Nephron progenitor cell (in vitro differentiated cells): ENCODE data around the gene KIAA1210.

Experiments used
- DNase-seq: peaks from one replicate; pipeline ENCODE4 v3.0.0; 2021
- H3K27ac Mint-ChIP-seq: 2 replicates; pipeline ENCODE4 v1.8.0; 2021; ENCODE audit warnings: mild to moderate bottlenecking, moderate library complexity, mixed read lengths
- H3K27me3 Mint-ChIP-seq: 2 replicates; pipeline ENCODE4 v1.8.0; 2021; ENCODE audit warnings: mild to moderate bottlenecking, low read depth, mixed read lengths; ENCODE audit not compliant: poor library complexity
- H3K36me3 Mint-ChIP-seq: 2 replicates; pipeline ENCODE4 v1.8.0; 2021; ENCODE audit warnings: low read depth, mixed read lengths
- H3K4me1 Mint-ChIP-seq: 2 replicates; pipeline ENCODE4 v1.8.0; 2021; ENCODE audit warnings: mixed read lengths
- H3K4me3 Mint-ChIP-seq: 2 replicates; pipeline ENCODE4 v1.8.0; 2021; ENCODE audit warnings: mild to moderate bottlenecking, moderate library complexity, mixed read lengths
- H3K9me3 Mint-ChIP-seq: 2 replicates; pipeline ENCODE4 v1.8.0; 2021; ENCODE audit warnings: mild to moderate bottlenecking, moderate library complexity, mixed read lengths
- CTCF ChIP-seq: fragments of 200-600 bp; sonication (generic); IDR thresholded peaks from 2 replicates; pipeline ENCODE4 v1.5.0; 2021; ENCODE audit warnings: antibody characterized with exemption

Gene KIAA1210

GRCh38 chrX:119073911-119074310 lies 53.7 kb downstream of the KIAA1210 start:
- peaks cover 7% of the 10 kb centered on the region for H3K27me3 Mint-ChIP-seq
- TF ChIP-seq CTCF: no peak
- H3K4me3 Mint-ChIP-seq: no peak overlapping the region
- DNase-seq: no peak
- H3K36me3 Mint-ChIP-seq: no peaks in the 10 kb centered on the region
- H3K27ac Mint-ChIP-seq: no peak overlapping the region
- peaks cover 40% of the 10 kb centered on the region for H3K9me3 Mint-ChIP-seq
- no peaks in the 10 kb centered on the region for H3K4me1 Mint-ChIP-seq

DNA sequence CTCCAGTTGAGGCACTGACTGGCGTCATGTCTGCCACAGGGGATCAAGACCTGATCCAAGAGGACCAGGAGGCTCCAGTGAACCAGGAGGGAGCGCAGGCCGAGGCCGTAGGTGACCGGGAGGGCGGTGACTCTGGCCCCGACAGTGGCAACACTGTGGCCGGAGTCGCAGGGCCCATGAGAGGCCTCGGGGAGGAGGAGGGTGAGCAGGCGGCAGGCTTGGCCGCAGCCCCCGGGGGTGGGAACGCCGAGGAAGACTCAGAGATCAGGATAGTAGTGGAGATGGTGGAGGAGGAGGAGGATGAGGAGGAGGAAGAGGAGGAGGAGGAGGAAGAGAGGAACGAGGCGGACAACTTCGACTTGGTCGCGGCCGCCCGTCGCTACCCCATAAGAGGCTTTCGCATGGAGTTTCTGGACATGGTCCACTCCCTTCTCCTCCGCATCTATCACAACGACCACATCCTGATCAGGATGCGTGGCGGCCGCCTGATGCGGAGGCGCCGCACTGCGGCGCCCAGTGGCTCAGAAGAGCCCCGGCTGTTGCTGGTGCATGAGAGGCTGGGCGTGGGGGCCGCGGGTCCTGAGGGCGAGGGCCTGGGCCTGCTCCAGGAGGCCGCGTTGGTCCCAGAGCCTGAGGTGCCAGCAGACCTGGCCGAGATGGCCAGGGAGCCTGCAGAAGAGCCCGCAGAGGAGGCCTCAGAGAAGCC lies 54.3 kb downstream of the KIAA1210 start:
- no peaks in the 10 kb centered on the region for H3K4me1 Mint-ChIP-seq
- peaks cover 7% of the 10 kb centered on the region for H3K27me3 Mint-ChIP-seq
- DNase-seq: no peak
- peaks cover 35% of the 10 kb centered on the region for H3K9me3 Mint-ChIP-seq
- H3K27ac Mint-ChIP-seq: no peak overlapping the region
- H3K4me3 Mint-ChIP-seq: no peak overlapping the region
- TF ChIP-seq CTCF: no peak
- H3K36me3 Mint-ChIP-seq: no peaks in the 10 kb centered on the region

- TF ChIP-seq CTCF: no peak
- H3K9me3 Mint-ChIP-seq: peaks cover 30% of the 10 kb centered on the region
- peaks cover 7% of the 10 kb centered on the region for H3K27me3 Mint-ChIP-seq
- no peaks in the 10 kb centered on the region for H3K4me1 Mint-ChIP-seq
- H3K4me3 Mint-ChIP-seq: no peak within 1 kb of the TSS
- H3K27ac Mint-ChIP-seq: no peak within 1 kb of the TSS
- no peaks in the 10 kb centered on the region for H3K36me3 Mint-ChIP-seq
- DNase-seq: no peak
These were observed 54.9 kb downstream of the KIAA1210 start, which contains the start of gene CT47C1 for GRCh38 chrX:119072744-119073143. Gene CT47C1, plus strand, starts transcription at chrX:119072993. Its CDS starts 233 bp downstream, at chrX:119073226.

- TF ChIP-seq CTCF: no peak
These were observed 56.2 kb downstream of the KIAA1210 start for GRCh38 chrX:119071381-119071780.

GRCh38 chrX:119069762-119070161 lies 57.9 kb downstream of the KIAA1210 start:
- Mint-ChIP-seq H3K9me3 (peaks cover 26% of the 10 kb centered on the region), H3K27me3 (peaks cover 6% of the 10 kb centered on the region), H3K4me3 (no peak overlapping the region), H3K36me3 (no peaks in the 10 kb centered on the region), H3K27ac (no peak overlapping the region), H3K4me1 (no peaks in the 10 kb centered on the region)
- TF ChIP-seq CTCF: no peak
- no peak for DNase-seq

More at GRCh38 chrX:119071381-119071780, 56.2 kb downstream of the KIAA1210 start:
- Mint-ChIP-seq H3K27ac (no peak overlapping the region), H3K36me3 (no peaks in the 10 kb centered on the region), H3K4me3 (no peak overlapping the region), H3K9me3 (peaks cover 22% of the 10 kb centered on the region), H3K4me1 (no peaks in the 10 kb centered on the region), H3K27me3 (peaks cover 7% of the 10 kb centered on the region)
- no peak for DNase-seq

GRCh38 chrX:119069128-119069527 lies 58.5 kb downstream of the KIAA1210 start:
- no peak for TF ChIP-seq CTCF
- no peak overlapping the region for H3K27ac Mint-ChIP-seq
- H3K9me3 Mint-ChIP-seq: peaks cover 20% of the 10 kb centered on the region
- H3K36me3 Mint-ChIP-seq: no peaks in the 10 kb centered on the region
- DNase-seq: no peak
- no peaks in the 10 kb centered on the region for H3K27me3 Mint-ChIP-seq
- H3K4me1 Mint-ChIP-seq: no peaks in the 10 kb centered on the region
- no peak overlapping the region for H3K4me3 Mint-ChIP-seq
